ENCODE measurements around the gene RPS6KC1.

- TF ChIP-seq CTCF (IDR thresholded peaks at IDR 0.05; ENCODE audit: low read depth, low read length, poor library complexity, severe bottlenecking) (no peak), EZH2phosphoT487 (IDR thresholded peaks at IDR 0.05; ENCODE audit: borderline replicate concordance, low read length) (no peak)
Observed at GRCh38 chr1:213083112-213083445, 32.0 kb downstream of the RPS6KC1 start.

All from DOHH2 (cell line).